GM12875 (cell line): ENCODE results near the gene G3BP2.
"Not testable (repeated sequence)": the region's sequence is repeated elsewhere in the genome, so short reads cannot be mapped to it uniquely, and the experiment has no call there.

Experiments
- H3K4me3 ChIP-seq: one replicate; pipeline ENCODE4 v1.5.1; 2011; ENCODE audit warnings: low read depth, low read length, control low read depth
- CTCF ChIP-seq: IDR thresholded peaks from 2 replicates; pipeline ENCODE4 v1.5.1; 2011; ENCODE audit warnings: low read depth, mild to moderate bottlenecking, control low read depth, inconsistent platforms, low read length, moderate library complexity, borderline replicate concordance; ENCODE audit not compliant: insufficient read depth

The G3BP2 gene

GRCh38 chr4:75668596-75668995, 4.6 kb downstream of the G3BP2 start:
- no peak for TF ChIP-seq CTCF
- H3K4me3 ChIP-seq: no peak overlapping the region

DNA sequence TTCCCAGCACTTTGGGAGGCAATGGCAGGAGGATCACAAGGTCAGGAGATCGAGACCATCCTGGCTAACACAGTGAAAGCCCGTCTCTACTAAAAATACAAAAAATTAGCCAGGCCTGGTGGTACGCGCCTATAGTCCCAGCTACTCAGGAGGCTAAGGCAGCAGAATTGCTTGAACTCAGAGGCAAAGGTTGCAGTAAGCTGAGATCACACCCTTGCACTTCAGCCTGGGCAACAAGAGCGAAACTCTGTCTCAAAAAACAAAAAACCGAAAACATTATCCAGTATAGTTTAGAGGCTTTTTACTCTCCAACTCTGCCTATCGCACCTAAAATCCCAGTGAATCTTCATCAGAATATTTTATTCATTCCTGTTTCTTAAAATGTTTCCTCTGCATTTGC, 5.6 kb downstream of the G3BP2 start:
- not testable (repeated sequence) for H3K4me3 ChIP-seq

- no peak overlapping the region for H3K4me3 ChIP-seq
- no peak for TF ChIP-seq CTCF
Measured at GRCh38 chr4:75666299-75666698, 6.9 kb downstream of the G3BP2 start.

DNA sequence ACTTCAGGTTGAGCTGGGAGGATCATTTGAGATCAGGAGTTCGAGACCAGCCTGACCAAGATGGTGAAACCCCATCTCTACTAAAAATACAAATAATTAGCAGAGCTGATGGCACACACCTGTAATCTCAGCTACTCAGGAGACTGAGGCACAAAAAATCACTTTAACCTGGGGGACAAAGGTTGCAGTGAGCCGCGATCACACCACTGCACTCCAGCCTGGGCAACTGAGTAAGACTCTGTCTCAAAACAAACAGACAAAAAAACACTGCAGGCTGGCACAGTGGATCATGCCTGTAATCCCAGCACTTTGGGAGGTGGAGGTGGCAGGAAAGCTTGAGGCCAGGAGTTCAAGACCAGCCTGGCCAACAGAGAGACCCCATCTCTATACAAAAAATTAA, 8.6 kb downstream of the G3BP2 start:
- H3K4me3 ChIP-seq: not testable (repeated sequence)

DNA sequence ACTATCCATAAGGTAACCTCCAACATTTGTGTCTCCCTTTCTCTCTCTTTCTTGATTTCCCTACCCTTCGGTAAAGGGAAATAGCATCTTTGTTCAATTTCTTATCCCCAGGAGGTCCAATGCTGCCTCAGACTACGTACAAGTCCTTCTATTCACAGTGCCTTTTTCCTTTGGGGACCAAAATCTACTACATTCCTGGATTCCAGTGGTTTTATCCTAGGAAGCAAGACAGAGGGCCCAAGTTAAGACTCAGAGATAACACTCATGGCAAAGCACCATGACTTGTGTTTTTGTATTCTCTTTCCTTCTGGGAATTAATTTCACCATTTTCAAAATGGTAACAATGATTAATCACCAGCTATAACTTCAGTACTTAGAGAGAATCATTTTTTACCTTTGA, 10.6 kb downstream of the G3BP2 start:
- TF ChIP-seq CTCF: no peak
- H3K4me3 ChIP-seq: no peak overlapping the region

GRCh38 chr4:75660491-75660890, 12.7 kb downstream of the G3BP2 start:
- H3K4me3 ChIP-seq: no peak overlapping the region
- TF ChIP-seq CTCF: no peak

- no peak for TF ChIP-seq CTCF
- H3K4me3 ChIP-seq: no peak overlapping the region
Measured at GRCh38 chr4:75659512-75660031, 13.6 kb downstream of the G3BP2 start.

DNA sequence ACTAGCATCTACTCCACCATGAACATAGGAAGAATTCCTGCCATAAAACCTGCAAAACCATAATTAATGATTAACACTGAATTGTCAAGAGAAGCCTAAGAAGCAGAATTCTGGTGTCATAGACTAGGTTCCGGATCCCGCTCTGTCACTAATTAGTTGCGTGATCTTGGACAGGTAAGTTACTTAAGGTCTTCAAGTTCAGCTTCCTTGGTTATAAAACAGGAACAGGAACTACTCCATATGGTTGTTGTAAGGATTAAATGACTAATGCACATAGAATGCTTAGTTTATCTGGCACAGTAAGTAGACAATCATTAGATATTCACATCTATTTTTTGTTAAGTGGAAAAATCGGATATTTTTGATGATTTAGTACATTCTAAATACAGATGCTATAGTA, 14.3 kb downstream of the G3BP2 start:
- H3K4me3 ChIP-seq: no peak overlapping the region
- TF ChIP-seq CTCF: no peak
